ENCODE measurements around the gene PGGT1B. TPM values are rescaled to one million over a fixed set of nuclear protein-coding genes. Genes with fewer than 3 reads are reported as not detected.

The PGGT1B gene
- total and polyA plus RNA-seq, 9 of the 15 experiments (the other 6 are each of a cell fraction or from before 2014, with no cell fraction given), result 5.3 to 33.7 (median 19.8) TPM

DNA sequence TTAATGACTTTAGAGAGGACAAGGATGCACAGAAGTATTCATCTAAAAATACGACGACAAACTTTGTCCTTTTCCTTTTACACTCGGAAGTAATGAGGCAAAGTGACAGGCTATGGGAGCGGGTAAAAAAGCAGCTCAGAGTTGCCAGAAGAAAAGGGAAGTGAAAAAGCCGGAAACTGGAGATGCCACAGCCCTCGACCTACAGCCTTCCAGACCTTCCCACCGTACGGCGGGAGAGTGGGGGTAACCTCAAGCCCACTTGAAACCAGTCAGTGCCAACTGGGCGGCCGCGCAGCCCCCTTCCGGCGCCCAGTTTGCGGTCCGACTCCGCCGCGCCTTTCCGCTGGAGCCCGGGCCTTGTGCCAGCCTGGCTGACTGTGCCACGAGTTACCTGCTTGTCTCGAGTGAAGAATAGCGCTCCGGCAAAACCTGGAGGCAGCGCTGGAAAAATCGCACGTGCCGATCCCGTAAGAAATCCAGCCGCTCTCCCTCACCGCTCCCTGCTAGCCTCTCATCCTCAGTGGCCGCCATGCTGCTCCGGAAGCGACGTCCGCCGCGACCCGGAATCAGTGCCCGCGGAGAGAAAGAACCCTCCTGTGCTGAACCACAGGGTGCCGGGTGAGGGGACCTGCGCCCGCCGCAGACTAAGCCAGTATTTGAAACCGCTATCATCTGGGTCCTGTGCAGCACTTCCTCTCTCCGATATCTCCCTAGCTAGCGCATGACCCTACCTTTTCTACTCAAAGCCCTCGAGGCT lies at the start of gene PGGT1B (continued):
- peak; percentile 89 for TF ChIP-seq CREM (IDR thresholded peaks at IDR 0.05; ENCODE audit: low read depth)
- TF ChIP-seq ZNF146 (CRISPR knock-in tag; IDR thresholded peaks at IDR 0.05; ENCODE audit: unreplicated experiment), result no peak
- TF ChIP-seq, protein P1, sequence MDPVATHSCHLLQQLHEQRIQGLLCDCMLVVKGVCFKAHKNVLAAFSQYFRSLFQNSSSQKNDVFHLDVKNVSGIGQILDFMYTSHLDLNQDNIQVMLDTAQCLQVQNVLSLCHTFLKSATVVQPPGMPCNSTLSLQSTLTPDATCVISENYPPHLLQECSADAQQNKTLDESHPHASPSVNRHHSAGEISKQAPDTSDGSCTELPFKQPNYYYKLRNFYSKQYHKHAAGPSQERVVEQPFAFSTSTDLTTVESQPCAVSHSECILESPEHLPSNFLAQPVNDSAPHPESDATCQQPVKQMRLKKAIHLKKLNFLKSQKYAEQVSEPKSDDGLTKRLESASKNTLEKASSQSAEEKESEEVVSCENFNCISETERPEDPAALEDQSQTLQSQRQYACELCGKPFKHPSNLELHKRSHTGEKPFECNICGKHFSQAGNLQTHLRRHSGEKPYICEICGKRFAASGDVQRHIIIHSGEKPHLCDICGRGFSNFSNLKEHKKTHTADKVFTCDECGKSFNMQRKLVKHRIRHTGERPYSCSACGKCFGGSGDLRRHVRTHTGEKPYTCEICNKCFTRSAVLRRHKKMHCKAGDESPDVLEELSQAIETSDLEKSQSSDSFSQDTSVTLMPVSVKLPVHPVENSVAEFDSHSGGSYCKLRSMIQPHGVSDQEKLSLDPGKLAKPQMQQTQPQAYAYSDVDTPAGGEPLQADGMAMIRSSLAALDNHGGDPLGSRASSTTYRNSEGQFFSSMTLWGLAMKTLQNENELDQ (CRISPR knock-in tag; IDR thresholded peaks at IDR 0.05; ENCODE audit: borderline replicate concordance), result no peak
- peak; percentile 28 for TF ChIP-seq MEIS2 (IDR thresholded peaks at IDR 0.05; ENCODE audit: partially characterized antibody)
- TF ChIP-seq ARID2 (IDR thresholded peaks at IDR 0.05), result no peak
- no peak for TF ChIP-seq CBFA2T2 (conservative IDR thresholded peaks at IDR 0.05)
- TF ChIP-seq, protein P2, sequence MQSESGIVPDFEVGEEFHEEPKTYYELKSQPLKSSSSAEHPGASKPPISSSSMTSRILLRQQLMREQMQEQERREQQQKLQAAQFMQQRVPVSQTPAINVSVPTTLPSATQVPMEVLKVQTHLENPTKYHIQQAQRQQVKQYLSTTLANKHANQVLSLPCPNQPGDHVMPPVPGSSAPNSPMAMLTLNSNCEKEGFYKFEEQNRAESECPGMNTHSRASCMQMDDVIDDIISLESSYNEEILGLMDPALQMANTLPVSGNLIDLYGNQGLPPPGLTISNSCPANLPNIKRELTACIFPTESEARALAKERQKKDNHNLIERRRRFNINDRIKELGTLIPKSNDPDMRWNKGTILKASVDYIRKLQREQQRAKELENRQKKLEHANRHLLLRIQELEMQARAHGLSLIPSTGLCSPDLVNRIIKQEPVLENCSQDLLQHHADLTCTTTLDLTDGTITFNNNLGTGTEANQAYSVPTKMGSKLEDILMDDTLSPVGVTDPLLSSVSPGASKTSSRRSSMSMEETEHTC (IDR thresholded peaks at IDR 0.05), result no peak
- TF ChIP-seq ZC3H4 (CRISPR knock-in tag; IDR thresholded peaks at IDR 0.05; ENCODE audit: borderline replicate concordance), result no peak
- TF ChIP-seq MEF2D (tag; conservative IDR thresholded peaks at IDR 0.05; ENCODE audit: low read depth), result no peak
- no peak for TF ChIP-seq NCOA4 (IDR thresholded peaks at IDR 0.05; ENCODE audit: partially characterized antibody)
- TF ChIP-seq SAFB2 (IDR thresholded peaks at IDR 0.05; ENCODE audit: borderline replicate concordance, low read depth, low read length, severe bottlenecking), result no peak
- no peak for TF ChIP-seq CBFA2T3 (IDR thresholded peaks at IDR 0.05)
- TF ChIP-seq, protein P3, sequence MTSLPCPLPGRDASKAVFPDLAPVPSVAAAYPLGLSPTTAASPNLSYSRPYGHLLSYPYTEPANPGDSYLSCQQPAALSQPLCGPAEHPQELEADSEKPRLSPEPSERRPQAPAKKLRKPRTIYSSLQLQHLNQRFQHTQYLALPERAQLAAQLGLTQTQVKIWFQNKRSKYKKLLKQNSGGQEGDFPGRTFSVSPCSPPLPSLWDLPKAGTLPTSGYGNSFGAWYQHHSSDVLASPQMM (CRISPR knock-in tag; IDR thresholded peaks at IDR 0.05), result no peak
- no peak for TF ChIP-seq ZFP30 (CRISPR knock-in tag; IDR thresholded peaks at IDR 0.05; ENCODE audit: borderline replicate concordance)
- TF ChIP-seq ZNF165 (CRISPR knock-in tag; IDR thresholded peaks at IDR 0.05; ENCODE audit: borderline replicate concordance), result no peak
- no peak for TF ChIP-seq CCAR2 (IDR thresholded peaks at IDR 0.05; ENCODE audit: low read depth, low read length)
- TF ChIP-seq CSDE1 (IDR thresholded peaks at IDR 0.05), result no peak
- TF ChIP-seq DPF2 (IDR thresholded peaks at IDR 0.05), result no peak
- TF ChIP-seq, protein P4, sequence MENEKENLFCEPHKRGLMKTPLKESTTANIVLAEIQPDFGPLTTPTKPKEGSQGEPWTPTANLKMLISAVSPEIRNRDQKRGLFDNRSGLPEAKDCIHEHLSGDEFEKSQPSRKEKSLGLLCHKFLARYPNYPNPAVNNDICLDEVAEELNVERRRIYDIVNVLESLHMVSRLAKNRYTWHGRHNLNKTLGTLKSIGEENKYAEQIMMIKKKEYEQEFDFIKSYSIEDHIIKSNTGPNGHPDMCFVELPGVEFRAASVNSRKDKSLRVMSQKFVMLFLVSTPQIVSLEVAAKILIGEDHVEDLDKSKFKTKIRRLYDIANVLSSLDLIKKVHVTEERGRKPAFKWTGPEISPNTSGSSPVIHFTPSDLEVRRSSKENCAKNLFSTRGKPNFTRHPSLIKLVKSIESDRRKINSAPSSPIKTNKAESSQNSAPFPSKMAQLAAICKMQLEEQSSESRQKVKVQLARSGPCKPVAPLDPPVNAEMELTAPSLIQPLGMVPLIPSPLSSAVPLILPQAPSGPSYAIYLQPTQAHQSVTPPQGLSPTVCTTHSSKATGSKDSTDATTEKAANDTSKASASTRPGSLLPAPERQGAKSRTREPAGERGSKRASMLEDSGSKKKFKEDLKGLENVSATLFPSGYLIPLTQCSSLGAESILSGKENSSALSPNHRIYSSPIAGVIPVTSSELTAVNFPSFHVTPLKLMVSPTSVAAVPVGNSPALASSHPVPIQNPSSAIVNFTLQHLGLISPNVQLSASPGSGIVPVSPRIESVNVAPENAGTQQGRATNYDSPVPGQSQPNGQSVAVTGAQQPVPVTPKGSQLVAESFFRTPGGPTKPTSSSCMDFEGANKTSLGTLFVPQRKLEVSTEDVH (IDR thresholded peaks at IDR 0.05; ENCODE audit: low read depth, partially characterized antibody), result peak; percentile 51
- TF ChIP-seq BHLHE40 (IDR thresholded peaks at IDR 0.05; ENCODE audit: low read length), result no peak
- TF ChIP-seq MCM3 (IDR thresholded peaks at IDR 0.05), result no peak
- peak; percentile 44; the same call in 1 of the 2 replicates for TF ChIP-seq PML (IDR thresholded peaks at IDR 0.05; ENCODE audit: low read length)
- no peak for TF ChIP-seq BRCA1 (IDR thresholded peaks at IDR 0.05)
- no peak for TF ChIP-seq BRCA1 (CRISPR knock-in tag; IDR thresholded peaks at IDR 0.05)
- no peak for TF ChIP-seq PPARD (CRISPR knock-in tag; IDR thresholded peaks at IDR 0.05)
